ENCODE measurements around the gene NTN1.

The NTN1 gene

DNA sequence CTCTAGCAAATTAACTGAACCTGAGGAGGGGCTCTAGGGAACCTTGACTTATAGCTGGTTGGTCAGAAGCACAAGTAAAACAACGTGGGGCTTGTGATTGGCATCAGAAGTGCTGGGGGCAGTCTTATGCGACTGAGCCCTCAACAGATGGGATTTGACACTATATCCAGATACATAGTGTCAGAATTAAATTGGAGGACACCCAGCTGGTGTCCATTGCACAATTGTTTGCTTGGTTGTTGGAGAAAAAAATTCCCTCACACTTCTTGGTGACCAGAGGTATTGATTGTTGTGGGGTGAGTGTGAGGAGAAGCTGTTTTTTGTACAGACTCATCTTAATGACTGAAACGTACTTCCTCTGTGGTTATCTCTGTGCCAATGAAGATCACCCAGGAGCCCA lies 59.7 kb downstream of the NTN1 start:
- TF ChIP-seq, protein P1, sequence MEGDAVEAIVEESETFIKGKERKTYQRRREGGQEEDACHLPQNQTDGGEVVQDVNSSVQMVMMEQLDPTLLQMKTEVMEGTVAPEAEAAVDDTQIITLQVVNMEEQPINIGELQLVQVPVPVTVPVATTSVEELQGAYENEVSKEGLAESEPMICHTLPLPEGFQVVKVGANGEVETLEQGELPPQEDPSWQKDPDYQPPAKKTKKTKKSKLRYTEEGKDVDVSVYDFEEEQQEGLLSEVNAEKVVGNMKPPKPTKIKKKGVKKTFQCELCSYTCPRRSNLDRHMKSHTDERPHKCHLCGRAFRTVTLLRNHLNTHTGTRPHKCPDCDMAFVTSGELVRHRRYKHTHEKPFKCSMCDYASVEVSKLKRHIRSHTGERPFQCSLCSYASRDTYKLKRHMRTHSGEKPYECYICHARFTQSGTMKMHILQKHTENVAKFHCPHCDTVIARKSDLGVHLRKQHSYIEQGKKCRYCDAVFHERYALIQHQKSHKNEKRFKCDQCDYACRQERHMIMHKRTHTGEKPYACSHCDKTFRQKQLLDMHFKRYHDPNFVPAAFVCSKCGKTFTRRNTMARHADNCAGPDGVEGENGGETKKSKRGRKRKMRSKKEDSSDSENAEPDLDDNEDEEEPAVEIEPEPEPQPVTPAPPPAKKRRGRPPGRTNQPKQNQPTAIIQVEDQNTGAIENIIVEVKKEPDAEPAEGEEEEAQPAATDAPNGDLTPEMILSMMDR (conservative IDR thresholded peaks at IDR 0.05; ENCODE audit: low read depth, low read length) = no peak
- no peak for DNase-seq (ENCODE audit: low read depth)
- no peak overlapping the region for H3K4me3 ChIP-seq (ENCODE audit: low read depth, low read length)

DNA sequence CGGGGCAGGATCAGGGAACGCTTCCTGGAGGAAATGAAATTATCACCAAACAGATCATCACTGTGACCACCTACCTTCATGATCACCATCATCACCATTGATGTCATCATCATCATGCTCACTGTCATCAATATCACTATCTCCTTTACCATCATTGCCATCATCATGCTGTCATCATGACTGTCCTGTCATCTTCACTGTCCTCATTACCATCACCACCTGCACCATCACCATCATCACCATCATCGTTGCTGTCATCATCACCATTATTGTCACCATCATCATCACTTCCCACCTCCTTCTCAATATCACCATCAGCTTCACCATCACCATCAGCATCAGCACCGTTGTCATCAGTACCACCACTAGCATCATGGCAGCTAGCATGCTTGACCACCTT lies 65.3 kb downstream of the NTN1 start:
- no peak overlapping the region for H3K4me3 ChIP-seq (ENCODE audit: low read depth, low read length)
- TF ChIP-seq, protein P1 (conservative IDR thresholded peaks at IDR 0.05; ENCODE audit: low read depth, low read length) = no peak
- DNase-seq (ENCODE audit: low read depth) = no peak

DNA sequence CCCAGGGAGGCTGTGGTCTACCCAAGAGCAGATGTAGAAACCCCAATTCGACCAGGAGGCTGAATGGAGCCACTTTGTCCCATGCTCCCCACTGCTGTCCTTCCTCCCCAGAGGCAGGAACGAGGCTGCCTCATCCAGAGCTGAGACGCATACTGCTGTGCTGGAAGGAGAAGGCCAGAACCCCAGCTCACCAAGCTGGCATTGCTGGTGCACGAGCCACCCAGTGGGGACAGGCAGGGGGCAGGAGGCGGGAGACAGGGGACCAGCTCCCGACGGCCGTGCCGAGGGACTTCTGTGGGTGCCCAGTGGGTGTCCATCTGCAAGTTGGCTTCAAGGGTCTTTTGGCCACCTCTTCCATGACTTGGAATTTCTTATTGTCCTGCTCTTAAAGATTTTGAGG lies 66.6 kb downstream of the NTN1 start:
- no peak overlapping the region for H3K4me3 ChIP-seq (ENCODE audit: low read depth, low read length)
- DNase-seq (ENCODE audit: low read depth) = no peak
- TF ChIP-seq, protein P1 (conservative IDR thresholded peaks at IDR 0.05; ENCODE audit: low read depth, low read length) = no peak

DNA sequence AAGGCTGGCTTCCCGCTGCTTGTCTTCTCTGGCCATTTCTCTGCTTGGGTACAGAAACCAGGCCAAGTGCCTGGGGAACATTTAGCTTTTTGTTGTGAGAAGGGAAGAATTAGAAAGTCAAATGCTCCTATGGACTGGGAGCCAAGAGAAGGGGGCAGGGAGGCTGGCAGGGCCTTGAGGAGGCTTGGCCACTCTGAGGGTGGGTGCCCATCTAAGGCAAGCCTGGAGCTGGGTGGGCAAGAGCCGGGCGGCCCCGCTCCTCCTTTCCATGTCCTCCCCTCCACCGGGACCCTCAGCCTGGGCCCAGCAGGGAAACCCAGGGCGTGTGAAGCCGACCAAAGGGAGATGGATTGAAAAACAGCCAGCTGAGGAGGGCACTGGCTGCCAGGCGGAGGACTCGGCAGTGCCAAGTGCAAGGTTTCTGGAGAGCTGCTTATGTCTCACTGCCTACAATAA lies 69.4 kb downstream of the NTN1 start:
- DNase-seq (ENCODE audit: low read depth) = no peak
- H3K4me3 ChIP-seq (ENCODE audit: low read depth, low read length) = no peak overlapping the region
- TF ChIP-seq, protein P1 (conservative IDR thresholded peaks at IDR 0.05; ENCODE audit: low read depth, low read length) = no peak

DNA sequence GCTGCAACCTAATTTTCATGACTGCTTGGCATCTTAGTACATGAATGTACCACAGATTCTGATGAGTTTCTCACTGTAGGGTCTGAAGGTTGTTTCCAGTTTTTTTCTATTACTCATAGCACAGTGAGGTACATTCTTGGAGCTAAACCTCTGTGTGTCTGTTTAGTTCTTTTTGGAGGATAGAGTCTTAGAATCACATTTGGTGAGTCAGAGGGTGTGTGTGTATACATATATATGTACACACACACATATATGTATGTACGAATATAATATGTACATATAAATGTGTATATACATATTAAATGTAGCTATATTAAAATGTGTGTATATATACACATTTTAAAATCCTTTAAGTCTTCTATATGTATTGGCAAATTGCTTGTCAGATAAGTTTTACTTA lies 72.9 kb downstream of the NTN1 start:
- TF ChIP-seq, protein P1 (conservative IDR thresholded peaks at IDR 0.05; ENCODE audit: low read depth, low read length) = no peak
- no peak overlapping the region for H3K4me3 ChIP-seq (ENCODE audit: low read depth, low read length)
- DNase-seq (ENCODE audit: low read depth) = no peak

DNA sequence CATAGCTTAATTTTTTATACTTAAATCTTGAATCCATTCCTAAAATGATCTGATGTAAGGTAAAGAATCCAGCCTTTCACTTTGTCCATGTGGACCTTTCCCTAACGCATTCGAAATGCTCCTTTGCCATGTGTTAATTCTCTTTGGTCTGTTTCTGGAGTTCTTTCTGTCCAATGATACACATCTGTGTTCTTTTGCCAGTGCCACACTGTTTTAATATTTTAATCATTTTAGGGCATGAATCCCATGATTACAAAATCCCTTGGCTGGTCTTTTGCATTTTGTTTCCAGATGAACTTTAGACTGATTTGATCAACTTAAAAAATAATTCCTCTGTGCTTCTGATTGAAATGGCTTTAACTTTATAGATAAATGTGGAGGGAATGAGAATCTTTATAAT lies 74.1 kb downstream of the NTN1 start:
- H3K4me3 ChIP-seq (ENCODE audit: low read depth, low read length) = no peak overlapping the region
- TF ChIP-seq, protein P1 (conservative IDR thresholded peaks at IDR 0.05; ENCODE audit: low read depth, low read length) = no peak
- DNase-seq (ENCODE audit: low read depth) = no peak

DNA sequence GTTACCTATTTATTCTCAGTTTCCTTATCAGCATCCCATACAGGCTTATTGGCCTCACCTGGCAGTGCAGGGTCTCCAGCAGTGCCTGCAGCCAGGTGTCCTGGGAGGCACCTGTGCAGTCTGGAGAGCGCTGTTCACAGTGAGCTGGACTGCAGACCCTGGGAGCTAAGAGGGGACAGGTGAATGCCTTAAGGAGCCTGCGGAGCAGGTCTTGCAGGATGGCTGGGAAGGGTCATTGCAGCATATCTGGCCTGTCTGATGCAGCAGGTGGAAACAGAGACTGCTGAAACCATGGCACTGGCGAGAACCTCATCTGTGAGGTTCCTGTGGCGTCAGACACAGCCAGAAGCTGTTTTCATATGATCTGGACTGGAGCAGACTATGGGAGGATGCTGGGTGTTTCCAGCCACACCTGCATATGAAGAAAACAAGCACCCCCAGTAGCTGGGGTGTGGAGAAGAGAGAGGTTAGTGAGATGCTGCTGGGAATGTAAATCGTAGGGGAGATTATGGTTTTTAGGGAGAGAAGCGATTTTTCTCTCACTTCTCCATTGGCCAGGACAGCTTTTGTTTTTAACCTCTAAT lies 77.0 kb downstream of the NTN1 start:
- TF ChIP-seq, protein P1 (conservative IDR thresholded peaks at IDR 0.05; ENCODE audit: low read depth, low read length) = no peak
- no peak for DNase-seq (ENCODE audit: low read depth)
- H3K4me3 ChIP-seq (ENCODE audit: low read depth, low read length) = no peak overlapping the region

All from choroid plexus epithelial cell (primary cell).